HCT116 (cell line): ENCODE measurements around the gene ANKRD63. TPM values are rescaled to one million over a fixed set of nuclear protein-coding genes. Genes with fewer than 3 reads are reported as not detected.

ENCODE experiments used
- ATAC-seq: fragments of 200-7000 bp; cut with Tn5 transposase; 2 replicates; pipeline ENCODE4 v1.9.1; 2020; ENCODE audit warnings: mild to moderate bottlenecking, moderate library complexity
- BruUV-seq: library from RNA; stranded (reverse); fragments of 400-500 nt; replicated peaks from 2 replicates; lab custom pipeline; 2021; lab: Mats Ljungman, UMichigan
- CTCF ChIA-PET: fragments of 300-600 bp; sonication (Branson Sonifier 250); formaldehyde crosslinking; loops from one replicate; lab custom pipeline; 2021; ENCODE audit warnings: antibody characterized with exemption; lab: Charles Lee
- POLR2A ChIA-PET: fragments of 300-600, 350-600 bp; sonication (Branson Sonifier 250); formaldehyde crosslinking; loops from one replicate; lab custom pipeline; 2021; ENCODE audit warnings: antibody characterized with exemption; lab: Charles Lee
- RAD21 ChIA-PET, 2 experiments: fragments of 300-600 bp; sonication (Branson Sonifier 250); formaldehyde crosslinking; loops; one replicate each; lab custom pipeline; 2023; ENCODE audit warnings: low total read pairs in 2 of 2; ENCODE audit not compliant: uncharacterized antibody in 2 of 2, unreplicated experiment in 2 of 2, low non-redundant PET in 1 of 2; lab: Charles Lee
- DNase-seq: peaks from one replicate; pipeline ENCODE4 v3.0.0-alpha.2; 2010; ENCODE audit warnings: low read depth, low spot score
- H2AFZ ChIP-seq: fragments of 200-600 bp; shearing (Covaris generic), sonication (generic); 2 replicates; pipeline ENCODE4 v1.6.1; 2017; ENCODE audit warnings: low read depth, mixed run types, mixed read lengths, antibody characterized with exemption, low read length; ENCODE audit not compliant: poor library complexity, severe bottlenecking
- H3K27ac ChIP-seq: 2 replicates; pipeline ENCODE4 v1.5.1; 2012; ENCODE audit warnings: low read depth, low read length
- H3K27me3 ChIP-seq: fragments of 200-600 bp; sonication (generic); 2 replicates; pipeline ENCODE4 v1.6.1; 2016; ENCODE audit warnings: mixed run types, low read length, mixed read lengths; ENCODE audit not compliant: insufficient read depth
- H3K36me3 ChIP-seq, 2 experiments: fragments of 200-500 bp in 1 of 2; fragments of 200-600 bp in 1 of 2; sonication (Bioruptor generic) in 1 of 2; sonication (generic) in 1 of 2; 2 replicates each; pipeline versions ENCODE4 v1.5.1 to v1.6.1; 2014 to 2016; ENCODE audit warnings: low read length in 2 of 2, inconsistent platforms in 1 of 2, mixed read lengths in 1 of 2, mixed run types in 1 of 2; ENCODE audit not compliant: insufficient read depth in 2 of 2, control insufficient read depth in 1 of 2
- H3K4me1 ChIP-seq, 2 experiments: fragments of 200-600 bp in 1 of 2; sonication (generic) in 1 of 2; 2 replicates each; pipeline versions ENCODE4 v1.5.1 to v1.6.1; 2012 to 2017; ENCODE audit warnings: low read length in 2 of 2, inconsistent platforms in 1 of 2, mild to moderate bottlenecking in 1 of 2, mixed read lengths in 1 of 2, mixed run types in 1 of 2, moderate library complexity in 1 of 2; ENCODE audit not compliant: insufficient read depth in 2 of 2, control insufficient read depth in 1 of 2
- H3K4me2 ChIP-seq: fragments of 200-600 bp; sonication (generic); 2 replicates; pipeline ENCODE4 v1.6.1; 2017; ENCODE audit warnings: mixed run types, low read length, mixed read lengths
- H3K4me3 ChIP-seq, 2 experiments: fragments of 200-600 bp in 1 of 2; sonication (generic) in 1 of 2; replicated peaks in 1 of 2; 2 replicates each; pipeline ENCODE4 v1.5.1; 2011 to 2016; ENCODE audit warnings: low read length in 2 of 2, control low read depth in 1 of 2, low read depth in 1 of 2, mild to moderate bottlenecking in 1 of 2, mixed read lengths in 1 of 2, mixed run types in 1 of 2
- H3K79me2 ChIP-seq: fragments of 200-600 bp; sonication (generic); 2 replicates; pipeline ENCODE4 v1.6.1; 2017; ENCODE audit warnings: mild to moderate bottlenecking, mixed run types, low read length, moderate library complexity, mixed read lengths; ENCODE audit not compliant: insufficient read depth
- H3K9ac ChIP-seq: fragments of 200-600 bp; sonication (generic); 2 replicates; pipeline ENCODE4 v1.6.1; 2016; ENCODE audit warnings: low read length, mixed read lengths
- H3K9me2 ChIP-seq: fragments of 200-600 bp; sonication (generic), shearing (Covaris generic); 2 replicates; pipeline ENCODE4 v1.6.1; 2017; ENCODE audit warnings: mixed run types, mild to moderate bottlenecking, moderate library complexity; ENCODE audit not compliant: insufficient read depth
- H3K9me3 ChIP-seq, 2 experiments: fragments of 200-500 bp in 1 of 2; fragments of 200-600 bp in 1 of 2; sonication (Bioruptor generic) in 1 of 2; sonication (generic) in 1 of 2; 2 replicates each; pipeline ENCODE4 v1.6.1; 2014 to 2017; ENCODE audit warnings: low read length in 2 of 2, mixed read lengths in 2 of 2, inconsistent platforms in 1 of 2, low read depth in 1 of 2, mild to moderate bottlenecking in 1 of 2, mixed run types in 1 of 2, moderate library complexity in 1 of 2; ENCODE audit not compliant: control insufficient read depth in 1 of 2, insufficient read depth in 1 of 2
- H4K20me1 ChIP-seq: fragments of 200-600 bp; sonication (generic), shearing (Covaris generic); 2 replicates; pipeline ENCODE4 v1.6.1; 2017; ENCODE audit warnings: mixed run types, mild to moderate bottlenecking, moderate library complexity; ENCODE audit not compliant: insufficient read depth
- POLR2AphosphoS5 ChIP-seq: IDR thresholded peaks from 2 replicates; pipeline ENCODE4 v1.6.1; 2011; ENCODE audit warnings: mild to moderate bottlenecking, low read depth, low read length, moderate library complexity
- TCF7L2 ChIP-seq: IDR thresholded peaks from 2 replicates; pipeline ENCODE4 v1.7.0; 2011; ENCODE audit warnings: borderline replicate concordance, inconsistent platforms; ENCODE audit not compliant: insufficient read depth, insufficient read length; ENCODE audit errors: extremely low read depth
- ZFX ChIP-seq: fragments of 450-650 bp; IDR thresholded peaks from 2 replicates; pipeline ENCODE4 v1.6.1; 2017
- intact Hi-C: fragments of 100-400 bp; cut with micrococcal nuclease; formaldehyde crosslinking; loops from 2 replicates; pipeline ENCODE4 v1.10.0; 2022
- total RNA-seq: library from RNA; stranded (reverse); gene quantifications from one replicate; pipeline ENCODE4 v1.2.1, GENCODE V29; 2021; ENCODE audit not compliant: unreplicated experiment
- TF ChIP-seq, protein P1 (sequence below): IDR thresholded peaks from 2 replicates; pipeline ENCODE4 v1.6.1; 2011; ENCODE audit warnings: mild to moderate bottlenecking, low read length, moderate library complexity; ENCODE audit not compliant: insufficient replicate concordance; ENCODE audit errors: extremely low read depth

ANKRD63 gene
- total RNA-seq, 1 experiment from 2014 or later: 0.89 TPM

- Histone ChIP-seq H3K4me3 (no peak overlapping the region), H3K79me2 (peaks cover 18% of the 10 kb centered on the region; the same call in 1 of the 2 replicates), H3K9me3 (no peaks in the 10 kb centered on the region), H3K27ac (no peak overlapping the region), H3K9ac (no peak overlapping the region), H2AFZ (no peak overlapping the region), H3K4me1 (peaks cover 11 to 27% of the 10 kb centered on the region in 2 experiments)
- RAD21 ChIA-PET: no interaction called here
- TF ChIP-seq POLR2AphosphoS5: no peak
- TF ChIP-seq, protein P1, sequence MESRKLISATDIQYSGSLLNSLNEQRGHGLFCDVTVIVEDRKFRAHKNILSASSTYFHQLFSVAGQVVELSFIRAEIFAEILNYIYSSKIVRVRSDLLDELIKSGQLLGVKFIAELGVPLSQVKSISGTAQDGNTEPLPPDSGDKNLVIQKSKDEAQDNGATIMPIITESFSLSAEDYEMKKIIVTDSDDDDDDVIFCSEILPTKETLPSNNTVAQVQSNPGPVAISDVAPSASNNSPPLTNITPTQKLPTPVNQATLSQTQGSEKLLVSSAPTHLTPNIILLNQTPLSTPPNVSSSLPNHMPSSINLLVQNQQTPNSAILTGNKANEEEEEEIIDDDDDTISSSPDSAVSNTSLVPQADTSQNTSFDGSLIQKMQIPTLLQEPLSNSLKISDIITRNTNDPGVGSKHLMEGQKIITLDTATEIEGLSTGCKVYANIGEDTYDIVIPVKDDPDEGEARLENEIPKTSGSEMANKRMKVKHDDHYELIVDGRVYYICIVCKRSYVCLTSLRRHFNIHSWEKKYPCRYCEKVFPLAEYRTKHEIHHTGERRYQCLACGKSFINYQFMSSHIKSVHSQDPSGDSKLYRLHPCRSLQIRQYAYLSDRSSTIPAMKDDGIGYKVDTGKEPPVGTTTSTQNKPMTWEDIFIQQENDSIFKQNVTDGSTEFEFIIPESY: no peak
- TF ChIP-seq, all 23 proteins: peak for 0
- intact Hi-C loops: no loop called here
- no peak for ATAC-seq
- no peak for DNase-seq
- ChIA-PET POLR2A (interaction anchor here (1.1 kb wide), 1 partner anchor 19 kb away, joined by 3 read pairs; the partner anchor contains the start of gene PAK6), CTCF (no interaction called here)
- no peaks in the 10 kb centered on the region for H3K9me2 ChIP-seq
- H3K36me3 ChIP-seq: peaks cover 3 to 4% of the 10 kb centered on the region in 2 experiments; a peak in 3 of 4 replicates
- BruUV-seq: no TSS peak
- H3K27me3 ChIP-seq: no peaks in the 10 kb centered on the region
- H4K20me1 ChIP-seq: no peaks in the 10 kb centered on the region
- 0 out of 2 replicates have a peak overlapping the region, but pooled peaks have one; percentile 2 for H3K4me2 ChIP-seq
Observed at GRCh38 chr15:40257656-40258450, 25.0 kb downstream of the ANKRD63 start.

- no TSS peak for BruUV-seq
- intact Hi-C loops: no loop called here
- Histone ChIP-seq H4K20me1 (no peaks in the 10 kb centered on the region), H3K36me3 (peaks cover 3 to 4% of the 10 kb centered on the region in 2 experiments; a peak in 3 of 4 replicates), H3K4me2 (no peak overlapping the region), H3K27ac (no peak overlapping the region), H3K4me1 (peaks cover 14 to 34% of the 10 kb centered on the region in 2 experiments), H3K9ac (no peak overlapping the region), H2AFZ (no peak overlapping the region), H3K4me3 (no peak overlapping the region), H3K9me3 (no peaks in the 10 kb centered on the region), H3K79me2 (peaks cover 18% of the 10 kb centered on the region; the same call in 1 of the 2 replicates), H3K27me3 (no peaks in the 10 kb centered on the region), H3K9me2 (no peaks in the 10 kb centered on the region)
- no peak for TF ChIP-seq ZFX
- no peak for TF ChIP-seq TCF7L2
- ChIA-PET POLR2A (no interaction called here), RAD21 (no interaction called here), CTCF (no interaction called here)
- ATAC-seq (no peak), DNase-seq (no peak)
Observed at GRCh38 chr15:40256638-40257235, 26.1 kb downstream of the ANKRD63 start.
